Measurements from ENCODE around the gene TNFSF10.
"Not testable (repeated sequence)": the region's sequence is repeated elsewhere in the genome, so short reads cannot be mapped to it uniquely, and the experiment has no call there.

TNFSF10 gene

DNA sequence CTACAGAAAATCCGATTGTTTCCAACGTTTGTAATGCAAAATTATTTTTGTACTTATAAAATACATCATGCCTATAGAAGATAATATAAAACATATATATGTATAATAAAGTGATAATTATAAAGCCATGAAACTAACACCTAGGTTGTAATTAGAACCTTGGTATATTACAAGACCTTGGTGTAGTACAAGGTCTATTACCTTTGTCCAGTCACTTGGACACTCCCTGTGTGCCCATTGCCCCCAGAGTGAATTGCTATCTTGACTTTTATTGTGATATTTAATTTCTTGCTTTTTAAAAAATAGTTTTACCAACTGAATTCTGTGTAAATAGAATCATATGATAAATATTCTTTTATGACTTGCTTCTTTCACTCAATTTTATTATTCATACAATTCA lies 20.7 kb upstream of the TNFSF10 start:
- no peak for FAIRE-seq

DNA sequence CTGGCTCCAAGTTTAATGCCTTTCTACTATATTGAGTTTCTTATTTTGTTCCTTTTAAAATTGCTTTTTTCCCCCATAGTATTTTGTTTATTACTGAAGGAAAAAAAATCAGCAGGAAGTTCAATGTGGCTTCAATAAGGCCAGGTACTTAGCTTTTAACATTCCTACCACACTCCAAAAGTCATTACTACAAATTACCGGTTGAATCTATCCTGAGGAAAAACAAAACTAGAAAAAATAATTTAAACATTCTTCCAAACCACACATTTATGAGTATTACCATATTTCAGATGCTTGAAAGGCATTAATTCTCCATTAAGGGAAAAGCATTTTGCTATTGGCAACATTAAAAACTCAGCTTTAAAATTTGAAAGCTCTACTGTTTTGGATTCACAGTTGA lies 20.2 kb upstream of the TNFSF10 start:
- no peak for FAIRE-seq

DNA sequence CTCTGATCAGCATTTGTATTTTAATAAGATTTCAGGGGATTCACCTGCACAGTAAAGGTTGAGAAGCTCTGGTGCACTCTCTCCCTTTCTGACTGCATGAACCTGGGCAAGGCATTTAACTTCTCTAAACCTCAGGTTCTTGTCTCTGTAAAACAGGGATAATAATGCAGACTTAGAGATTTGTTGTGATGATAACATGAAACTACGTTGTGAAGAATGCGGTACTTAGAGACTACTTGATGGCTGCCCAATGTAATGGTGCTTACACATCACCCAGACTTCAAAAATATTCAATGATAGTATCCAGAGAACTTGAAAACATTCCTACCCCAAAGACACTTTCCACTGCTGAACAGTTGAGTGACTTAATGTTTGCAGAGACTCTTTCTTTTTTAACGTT lies 19.8 kb upstream of the TNFSF10 start:
- FAIRE-seq = no peak

DNA sequence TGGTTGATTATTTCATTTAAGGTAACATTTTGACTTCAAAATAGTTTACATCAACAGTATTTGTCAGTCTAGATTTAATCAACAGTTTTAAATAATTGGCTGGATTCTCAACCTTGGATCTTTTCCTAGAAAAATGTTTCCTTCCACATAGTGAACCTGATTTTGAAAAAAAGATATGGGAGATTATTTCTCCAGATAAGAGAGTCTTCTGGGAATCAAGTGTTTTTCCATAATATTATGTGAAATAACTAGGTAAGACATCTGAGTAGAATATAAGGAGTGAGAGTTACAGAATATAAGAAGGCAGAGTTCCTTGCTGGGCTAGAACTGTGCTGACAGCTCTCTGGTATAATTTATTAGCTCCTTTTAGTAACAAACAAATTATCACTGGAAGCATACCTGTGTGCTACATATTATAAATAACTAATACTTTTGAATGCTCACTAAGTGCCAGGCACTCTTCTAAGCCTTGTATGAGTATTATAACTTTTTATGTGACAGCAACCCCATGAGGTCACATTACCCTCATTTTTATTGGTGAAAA lies 18.8 kb upstream of the TNFSF10 start:
- FAIRE-seq = no peak

DNA sequence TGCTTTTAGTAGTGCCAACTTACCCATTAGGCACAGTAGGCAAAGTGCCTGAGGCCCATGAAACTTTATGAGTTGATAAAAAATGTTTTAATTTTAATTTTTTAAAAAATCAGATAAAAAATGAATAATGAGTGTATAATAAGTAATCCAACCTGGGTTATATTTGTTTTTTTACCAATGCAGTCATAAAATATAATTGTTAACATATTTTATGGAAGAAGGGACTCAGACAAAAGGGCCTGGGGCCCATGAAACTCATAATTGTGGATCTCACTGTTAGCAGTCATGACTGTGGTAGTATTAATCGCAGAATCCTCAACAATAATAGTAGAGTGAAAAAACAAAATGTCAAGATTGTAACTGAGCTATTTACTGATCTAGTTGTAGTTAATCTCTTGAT lies 16.8 kb upstream of the TNFSF10 start:
- FAIRE-seq = no peak

DNA sequence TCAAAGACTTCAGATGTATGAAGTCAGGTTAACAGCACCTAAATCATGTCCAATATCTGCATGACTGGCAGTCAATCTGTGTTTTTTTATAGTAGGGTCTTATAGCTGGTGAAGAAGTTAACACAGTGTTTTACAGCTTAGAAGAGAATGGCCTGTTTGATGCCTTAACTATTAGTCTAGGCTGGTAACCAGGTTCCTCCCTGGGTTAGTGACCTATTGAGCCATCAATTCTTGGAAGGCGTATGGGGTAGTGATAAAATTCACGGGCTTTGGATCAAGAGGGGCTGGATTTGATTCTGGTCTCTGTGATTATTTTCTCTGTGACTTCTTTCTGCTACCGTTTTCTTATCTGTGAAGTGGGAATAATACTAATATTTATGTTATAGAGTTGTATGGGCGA lies 16.0 kb upstream of the TNFSF10 start:
- FAIRE-seq = no peak

DNA sequence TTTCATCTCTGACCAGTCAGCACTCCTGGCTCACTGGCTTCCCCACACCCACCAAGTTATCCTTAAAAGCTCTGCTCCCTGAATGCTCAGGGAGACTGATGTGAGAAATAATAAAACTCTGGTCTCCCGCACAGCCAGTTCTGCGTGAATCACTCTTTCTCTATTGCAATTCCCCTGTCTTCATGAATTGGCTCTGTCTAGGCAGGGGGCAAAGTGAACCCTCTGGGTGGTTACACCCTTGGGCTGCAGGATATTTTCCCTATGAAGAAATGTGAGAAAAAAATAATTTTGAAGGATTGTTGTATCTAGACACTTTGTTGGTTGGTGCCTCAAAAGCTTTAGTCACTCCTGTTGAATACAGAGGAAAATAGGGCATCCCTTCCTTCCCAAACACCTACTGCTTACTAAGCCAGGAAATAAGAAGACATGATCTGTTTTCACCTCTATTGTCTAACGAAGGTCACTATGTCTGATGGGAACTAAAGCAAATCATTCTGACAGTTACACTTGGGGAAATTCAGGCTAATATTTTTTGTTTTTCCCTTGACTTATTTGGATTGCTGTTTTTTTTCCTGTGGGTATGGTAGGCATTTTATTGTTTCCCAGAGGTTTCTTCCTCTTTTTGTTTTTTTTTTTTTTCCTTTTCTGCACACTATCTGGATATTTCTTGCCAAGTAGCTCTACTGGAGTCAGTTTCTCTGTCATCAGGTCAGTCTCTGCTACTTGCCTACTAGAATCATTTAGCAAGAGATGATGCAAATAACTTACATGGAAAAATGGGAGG lies 15.3 kb upstream of the TNFSF10 start:
- FAIRE-seq = no peak

DNA sequence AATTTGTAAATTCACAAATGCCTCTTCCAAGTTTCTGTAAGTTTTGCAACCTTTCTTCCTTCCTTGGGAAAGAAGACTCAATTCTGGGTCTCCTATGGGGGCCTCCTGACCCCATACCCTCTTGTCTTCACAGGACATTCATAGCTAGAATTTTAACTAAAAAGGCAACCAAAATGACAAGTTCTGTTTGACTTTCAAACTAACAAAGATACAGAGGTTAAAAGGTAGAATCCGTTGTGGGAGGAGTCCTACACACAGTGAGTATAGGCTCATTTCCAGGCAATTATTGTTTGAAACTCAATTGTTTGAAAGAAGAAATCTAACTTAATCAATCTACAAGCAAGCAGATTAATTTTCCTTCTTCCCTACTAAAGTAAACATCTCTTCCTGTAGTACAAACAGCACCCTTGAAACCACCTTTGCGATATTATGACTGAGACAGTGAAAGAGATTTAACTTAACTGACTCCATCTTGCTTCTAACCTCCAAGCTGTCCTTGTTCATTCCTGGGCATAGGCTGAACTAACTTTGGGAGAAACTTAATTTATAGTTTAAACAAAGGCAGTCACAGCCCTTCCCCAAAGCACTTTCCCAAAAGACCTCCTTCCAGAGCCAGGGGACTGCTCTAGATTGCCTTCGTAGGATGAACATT lies 14.4 kb upstream of the TNFSF10 start:
- no peak for FAIRE-seq

DNA sequence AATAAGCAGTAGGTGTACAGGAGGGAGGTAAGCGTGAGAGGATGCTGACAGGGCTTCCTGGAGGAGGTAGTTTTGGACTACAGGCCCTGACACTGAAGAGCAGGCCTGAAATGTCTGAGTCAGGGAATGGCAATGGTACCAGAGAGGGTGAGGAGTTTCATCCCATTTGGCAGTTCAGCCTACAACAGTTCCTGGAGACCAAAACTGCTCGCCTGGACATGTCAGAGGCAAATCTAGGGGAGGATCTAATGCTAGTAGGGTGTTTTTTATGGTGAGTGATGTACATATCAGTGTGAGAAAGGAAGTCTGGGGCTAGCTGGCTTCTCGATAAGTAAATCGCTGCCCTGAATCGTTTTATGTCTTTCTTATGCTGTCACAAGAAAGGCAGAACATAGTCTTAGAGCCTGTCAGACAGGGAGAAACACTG lies 13.8 kb upstream of the TNFSF10 start:
- no peak for FAIRE-seq

DNA sequence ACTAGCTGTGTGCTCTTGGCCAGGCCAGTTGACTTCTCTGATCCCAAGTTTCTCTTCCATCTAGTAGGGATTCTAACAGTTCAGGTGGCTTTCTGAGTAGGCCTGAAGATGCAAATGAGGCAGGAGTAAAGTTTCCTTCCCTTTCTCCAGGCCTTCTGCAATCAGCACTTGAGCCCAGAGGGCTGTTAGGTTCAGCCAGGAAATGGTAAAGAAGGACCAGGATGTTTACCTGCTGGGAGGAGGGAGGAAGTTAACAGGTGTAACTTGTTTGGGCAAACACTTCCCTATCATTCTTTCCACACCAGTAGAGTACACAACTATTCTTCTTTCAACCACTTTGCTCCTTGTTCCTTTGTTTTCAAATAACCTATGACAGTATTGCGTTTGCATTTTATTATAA lies 13.3 kb upstream of the TNFSF10 start:
- no peak for FAIRE-seq

DNA sequence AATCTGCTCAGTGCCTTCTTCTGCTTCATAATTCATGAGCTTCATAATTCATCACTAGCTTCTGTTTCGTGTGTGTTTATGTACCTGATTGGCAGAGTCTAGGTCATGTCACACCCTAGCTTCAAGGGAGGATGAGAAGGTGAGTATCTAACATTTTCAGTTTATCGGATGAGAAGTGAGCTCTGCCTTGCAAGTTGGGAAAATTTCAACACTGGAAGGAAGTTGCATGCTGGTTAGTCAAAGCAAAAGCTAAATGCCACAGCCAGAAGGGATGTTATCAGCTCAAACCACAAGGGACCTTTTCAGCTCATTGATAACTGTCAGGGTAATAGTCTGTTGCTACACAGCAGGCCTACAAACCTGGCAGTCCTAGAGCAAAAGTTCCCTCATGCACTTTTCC lies 7.3 kb upstream of the TNFSF10 start:
- FAIRE-seq = no peak

DNA sequence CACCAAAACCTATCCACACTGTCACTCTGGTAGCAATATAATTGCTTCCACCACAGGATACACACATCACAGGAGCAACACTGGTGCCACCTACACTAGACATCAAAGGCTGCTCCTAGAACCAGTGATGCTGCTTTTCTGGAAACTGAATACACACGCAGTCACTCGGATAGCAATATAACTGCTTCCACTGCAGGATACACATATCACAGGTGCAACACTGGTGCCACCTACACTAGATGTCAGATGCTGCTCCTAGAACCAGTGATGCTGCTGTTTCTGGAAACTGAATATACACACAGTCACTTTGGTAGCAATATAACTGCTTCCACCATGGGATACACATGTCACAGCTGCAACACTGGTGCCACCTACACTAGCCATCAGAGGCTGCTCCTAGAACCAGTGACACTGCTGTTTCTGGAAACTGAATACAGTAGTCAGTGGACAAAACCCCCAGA lies 6.9 kb upstream of the TNFSF10 start:
- no peak for FAIRE-seq

DNA sequence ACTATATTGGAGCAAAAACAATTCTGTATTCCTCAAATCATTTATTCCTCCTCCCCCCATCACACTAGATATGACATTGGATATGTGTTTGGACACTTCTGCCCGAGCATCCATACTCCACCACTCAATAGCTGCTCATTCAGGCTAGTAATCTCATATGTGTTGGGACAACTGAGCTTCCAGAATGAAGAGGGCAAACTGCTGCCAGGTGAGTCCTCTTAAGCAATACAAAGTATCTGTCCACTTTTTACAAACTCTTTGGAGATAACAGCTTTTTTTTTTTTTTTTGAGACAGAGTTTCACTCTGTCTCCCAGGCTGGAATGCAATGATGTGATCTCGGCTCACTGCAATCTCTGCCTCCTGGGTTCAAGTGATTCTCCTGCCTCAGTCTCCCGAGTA lies 5.4 kb upstream of the TNFSF10 start:
- no peak for FAIRE-seq

DNA sequence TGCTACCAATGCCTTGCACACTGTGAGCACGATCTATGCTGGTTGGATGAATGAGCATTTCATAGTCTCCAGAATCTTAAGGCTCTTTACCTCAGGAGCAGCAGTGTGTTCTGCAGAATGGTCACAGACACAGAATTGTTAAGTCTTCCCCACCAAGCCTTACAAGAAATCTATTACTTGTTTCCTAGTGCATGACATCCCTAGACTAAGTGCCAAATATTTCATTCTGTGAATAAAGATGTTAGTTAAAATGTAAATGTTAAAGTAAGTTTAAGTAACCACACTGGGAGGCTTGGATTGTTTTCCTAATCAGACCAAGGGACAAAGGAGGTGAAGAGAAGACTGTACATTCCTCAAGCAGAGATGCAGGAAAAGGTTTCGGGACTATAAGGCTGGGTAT lies 4.1 kb upstream of the TNFSF10 start:
- FAIRE-seq = no peak

DNA sequence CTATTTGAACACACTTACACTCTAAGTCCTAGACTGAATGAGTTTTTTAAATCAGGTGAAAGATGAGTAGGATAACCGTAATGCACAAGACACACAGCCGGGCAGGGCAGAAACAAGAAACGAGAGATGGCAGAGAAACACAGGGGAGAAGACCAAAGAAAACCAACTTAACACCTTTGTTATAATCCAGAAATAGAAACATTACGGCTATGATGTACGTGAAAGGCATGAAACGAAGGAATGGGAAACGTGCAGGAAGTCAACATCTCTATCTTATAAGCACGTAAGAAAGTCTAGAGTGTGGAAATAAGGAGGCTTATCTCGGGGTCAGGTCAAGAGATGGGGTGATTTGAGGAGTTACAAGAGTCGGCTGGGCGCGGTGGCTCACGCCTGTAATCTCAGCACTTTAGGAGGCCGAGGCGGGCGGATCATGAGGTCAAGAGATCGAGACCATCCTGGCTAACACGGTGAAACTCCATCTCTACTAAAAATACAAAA lies 1.9 kb upstream of the TNFSF10 start:
- no peak for FAIRE-seq

DNA sequence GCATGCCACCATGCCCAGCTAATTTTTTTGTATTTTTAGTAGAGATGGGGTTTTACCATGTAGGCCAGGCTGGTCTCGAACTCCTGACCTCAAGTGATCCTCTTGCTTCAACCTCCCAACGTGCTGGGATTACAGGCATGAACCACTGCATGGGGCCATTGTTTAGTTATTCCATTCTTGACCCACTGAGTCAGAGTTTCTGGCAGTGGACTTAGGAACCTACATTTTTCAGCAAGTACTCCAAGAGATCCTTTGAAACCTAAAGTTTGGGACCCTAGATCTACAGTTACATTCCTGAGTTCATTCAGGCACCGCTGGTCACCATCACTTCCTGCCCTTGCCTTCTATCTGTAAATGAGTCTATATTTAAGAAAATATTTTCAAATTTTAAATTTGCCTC lies 1.4 kb upstream of the TNFSF10 start:
- no peak for FAIRE-seq

DNA sequence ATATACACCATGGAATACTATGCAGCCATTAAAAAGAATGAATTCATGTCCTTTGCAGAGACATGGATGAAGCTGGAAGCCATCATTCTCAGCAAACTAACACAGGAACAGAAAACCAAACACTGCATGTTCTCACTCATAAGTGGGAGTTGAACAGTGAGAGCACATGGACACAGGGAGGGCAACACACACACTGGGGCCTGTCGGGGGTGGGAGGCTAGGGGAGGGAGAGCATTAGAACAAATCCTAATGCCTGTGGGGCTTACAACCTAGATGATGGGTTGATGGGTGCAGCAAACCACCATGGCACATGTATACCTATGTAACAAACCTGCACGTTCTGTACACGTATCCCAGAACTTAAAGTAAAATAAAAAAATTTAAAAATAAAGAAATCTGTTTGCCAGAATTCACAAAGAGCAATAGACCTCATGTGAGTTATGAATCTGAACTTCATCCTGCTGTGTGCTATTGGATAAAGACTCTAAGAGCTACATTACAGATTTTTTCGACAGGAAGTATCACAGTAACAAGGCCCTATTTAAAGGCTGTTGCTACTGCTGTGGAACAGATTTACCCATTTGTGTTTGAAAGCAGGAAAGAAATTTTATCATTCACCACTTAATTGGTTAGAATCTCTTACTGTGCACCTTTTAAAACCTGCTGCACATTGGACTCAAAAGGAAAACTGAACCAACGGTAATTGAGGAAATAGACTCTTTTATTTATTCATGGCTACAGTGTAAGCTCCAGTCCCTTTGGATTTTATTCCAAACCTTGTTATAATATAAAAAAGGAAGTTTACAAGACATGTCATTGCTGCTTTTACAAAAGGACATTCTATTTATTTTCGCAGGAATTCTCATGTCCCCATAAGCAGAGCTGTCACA lies 1.1 kb downstream of the TNFSF10 start:
- not testable (repeated sequence) for FAIRE-seq

DNA sequence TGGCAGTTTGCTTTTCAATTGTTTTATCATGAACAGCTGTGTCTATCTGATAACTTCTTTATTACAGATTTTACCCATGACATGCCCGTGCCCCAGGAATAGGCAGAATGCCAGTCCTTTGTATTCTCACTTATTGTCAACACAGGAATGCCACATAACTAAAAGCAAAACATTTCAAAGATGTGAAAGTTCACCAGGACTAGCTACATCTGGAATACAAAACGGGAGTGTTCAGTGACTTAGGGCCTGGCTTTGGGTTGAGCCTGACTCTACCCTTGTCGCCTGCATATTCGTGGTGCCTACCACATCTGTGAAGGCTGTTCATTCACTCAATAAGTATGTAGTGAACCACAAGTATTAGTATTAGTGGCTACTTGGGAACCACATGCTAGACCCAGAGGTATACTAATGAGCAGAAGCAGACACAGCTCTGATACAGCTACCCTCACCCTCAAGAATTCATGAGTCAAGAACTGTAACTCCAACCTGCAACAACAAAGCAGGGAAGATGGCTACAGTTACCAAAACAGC lies 2.9 kb downstream of the TNFSF10 start:
- no peak for FAIRE-seq

DNA sequence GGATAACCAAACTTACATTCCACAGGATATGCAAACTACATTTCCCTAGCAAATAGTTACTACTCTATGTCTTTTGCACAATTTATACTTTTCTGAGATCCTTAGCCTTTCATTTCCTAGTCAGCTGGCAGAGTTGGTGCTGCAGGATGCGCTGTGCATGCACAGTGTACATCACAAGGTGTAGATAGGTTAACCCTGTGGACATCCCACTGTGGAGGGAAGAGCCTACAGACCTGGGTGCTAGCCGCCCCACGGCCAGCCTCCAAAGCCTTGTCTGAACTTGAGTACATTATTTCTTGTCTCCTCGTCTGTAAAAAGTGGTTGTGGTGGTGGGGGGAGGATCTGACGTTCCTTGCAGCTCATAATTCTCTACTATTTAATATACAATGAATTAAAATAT lies 3.5 kb downstream of the TNFSF10 start:
- FAIRE-seq = no peak

DNA sequence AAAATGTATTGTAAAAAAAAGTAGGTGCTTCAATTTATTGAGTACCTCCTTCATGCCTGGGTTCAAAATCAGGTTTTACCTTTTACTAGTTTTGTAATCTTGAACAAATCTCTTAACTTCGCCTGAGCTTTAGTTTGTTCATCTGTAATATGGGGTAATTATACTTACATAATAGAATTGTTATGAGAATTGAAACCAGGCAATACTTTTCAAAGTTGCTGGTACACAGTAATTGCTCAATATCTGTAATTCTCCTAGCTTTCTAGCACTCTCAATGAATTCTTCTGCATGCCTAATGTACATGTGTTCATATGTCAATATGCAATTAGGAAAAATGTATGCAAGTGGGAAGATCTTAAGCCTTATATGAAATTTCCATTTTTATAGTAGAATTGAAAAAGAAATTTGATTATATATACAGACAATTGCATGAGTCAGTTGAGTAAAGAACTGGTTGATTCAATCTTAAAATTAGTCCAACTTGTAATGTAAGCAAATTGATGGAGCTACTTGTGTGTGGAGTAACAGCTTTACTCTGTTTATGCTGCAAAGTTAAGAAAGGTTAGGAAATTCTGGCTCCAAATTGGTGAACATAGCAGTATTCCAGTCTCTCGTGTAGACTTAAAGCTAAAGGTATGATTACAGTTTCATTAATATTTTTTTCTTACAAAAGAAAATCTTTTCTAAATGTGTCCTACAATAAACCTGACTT lies 4.1 kb downstream of the TNFSF10 start:
- no peak for FAIRE-seq

DNA sequence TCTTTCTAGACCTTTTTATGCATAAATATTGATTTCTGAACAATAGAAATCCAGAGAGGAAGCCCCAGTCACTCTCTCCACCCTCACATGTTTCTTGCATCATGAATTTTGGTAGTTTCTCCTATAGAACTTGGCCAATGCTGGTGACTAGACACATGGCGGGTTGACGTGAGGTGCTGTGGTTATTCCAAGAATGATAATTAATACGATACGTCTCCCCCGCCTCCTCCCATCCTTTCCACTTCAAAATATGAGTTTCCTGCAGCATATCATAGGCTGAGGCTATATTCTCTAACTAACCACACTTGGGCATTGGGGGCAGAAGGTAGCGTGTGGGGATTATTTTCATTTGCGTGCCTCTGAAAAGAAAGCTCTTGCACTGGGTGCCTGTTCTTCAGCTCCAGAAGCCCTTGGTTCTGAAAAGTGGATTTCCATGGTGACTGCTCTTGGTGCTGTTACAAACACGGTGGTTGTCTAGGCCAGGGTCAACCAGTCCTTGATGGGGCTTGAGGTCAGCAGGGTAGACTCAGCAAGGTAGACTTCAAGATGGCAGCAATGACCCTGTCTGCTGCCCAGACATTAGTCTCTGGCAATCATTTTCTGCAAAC lies 5.3 kb downstream of the TNFSF10 start:
- no peak for FAIRE-seq

All from G401.6 (cell line).